ENCODE results near the gene NTM.
A peak's percentile ranks its signal among the peaks of the same experiment; 100 is the strongest.

NTM gene

GRCh38 chr11:132030896-132031295, 660.5 kb downstream of the NTM start:
- DNase-seq = peak in 1 of 58 donors; percentile 34

- DNase-seq = no peak
These were observed 662.1 kb downstream of the NTM start for GRCh38 chr11:132032555-132032954.

DNA sequence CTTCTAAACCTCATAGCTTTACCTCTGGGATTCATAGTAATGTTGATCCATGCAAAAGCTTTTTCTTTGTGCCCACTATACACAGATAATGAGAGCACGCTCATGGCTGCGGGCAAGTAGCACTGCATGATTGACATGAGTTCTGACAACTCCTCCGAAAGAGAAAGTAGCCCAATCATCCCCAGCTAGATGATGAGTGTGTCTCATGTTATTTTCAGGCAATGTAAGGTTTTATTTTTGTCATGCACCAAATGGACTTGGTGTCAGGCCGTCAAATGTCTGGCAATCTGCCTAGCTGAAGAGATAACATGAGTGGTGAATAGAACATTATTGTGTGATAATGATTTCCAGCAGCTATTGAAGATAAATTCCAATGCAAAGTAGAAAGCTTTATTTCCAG, 662.6 kb downstream of the NTM start:
- DNase-seq = no peak

- DNase-seq = no peak
These were observed 664.8 kb downstream of the NTM start for GRCh38 chr11:132035228-132035627.

GRCh38 chr11:132035766-132036165, 665.4 kb downstream of the NTM start:
- no peak for DNase-seq

GRCh38 chr11:132036220-132036619, 665.8 kb downstream of the NTM start:
- DNase-seq = no peak

GRCh38 chr11:132036746-132037466, 666.5 kb downstream of the NTM start:
- DNase-seq = no peak

- no peak for DNase-seq
These were observed 667.0 kb downstream of the NTM start for GRCh38 chr11:132037467-132037862.

DNA sequence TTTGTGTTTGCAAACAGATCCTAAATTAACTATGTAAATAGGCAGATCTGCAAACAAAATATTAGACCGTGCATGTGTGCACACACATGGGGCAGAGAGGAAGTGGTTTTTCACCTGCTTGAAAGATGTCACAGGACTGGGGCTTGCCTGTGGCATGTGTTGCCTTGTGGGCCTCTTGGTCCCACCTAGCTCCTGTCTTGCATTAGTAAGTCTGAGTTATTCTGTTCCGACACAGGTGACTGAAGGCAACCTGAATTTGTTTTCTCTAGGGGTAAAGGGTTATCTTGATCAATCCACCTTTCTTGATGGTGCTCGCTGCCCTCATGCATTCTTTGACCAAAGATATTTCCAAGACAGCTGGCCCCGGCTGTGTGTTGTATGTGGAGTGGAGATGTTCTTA, 667.5 kb downstream of the NTM start:
- no peak for DNase-seq

DNA sequence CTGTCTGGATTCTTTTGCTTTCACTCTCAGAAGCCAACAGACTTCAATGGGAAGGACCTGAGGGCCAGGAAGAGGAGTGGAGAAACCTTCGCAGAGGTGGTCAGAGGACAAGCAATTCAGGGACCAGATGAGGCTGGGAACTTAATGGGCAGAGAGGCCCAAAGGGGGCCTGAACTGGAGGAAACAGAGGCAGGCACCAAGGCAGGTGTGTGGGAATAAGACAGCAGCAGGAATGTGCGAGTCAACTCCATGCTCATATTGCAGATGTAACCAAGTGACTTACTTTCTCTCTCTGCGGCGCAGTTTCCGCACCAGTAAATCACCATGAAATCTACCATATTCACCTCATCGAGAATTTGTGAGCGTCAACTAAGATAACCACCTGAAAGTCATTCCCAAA, 669.1 kb downstream of the NTM start:
- no peak for DNase-seq

GRCh38 chr11:132042296-132042695, 671.9 kb downstream of the NTM start:
- DNase-seq = peak in 8 of 58 donors; percentile 20 to 66 (median 33)

DNA sequence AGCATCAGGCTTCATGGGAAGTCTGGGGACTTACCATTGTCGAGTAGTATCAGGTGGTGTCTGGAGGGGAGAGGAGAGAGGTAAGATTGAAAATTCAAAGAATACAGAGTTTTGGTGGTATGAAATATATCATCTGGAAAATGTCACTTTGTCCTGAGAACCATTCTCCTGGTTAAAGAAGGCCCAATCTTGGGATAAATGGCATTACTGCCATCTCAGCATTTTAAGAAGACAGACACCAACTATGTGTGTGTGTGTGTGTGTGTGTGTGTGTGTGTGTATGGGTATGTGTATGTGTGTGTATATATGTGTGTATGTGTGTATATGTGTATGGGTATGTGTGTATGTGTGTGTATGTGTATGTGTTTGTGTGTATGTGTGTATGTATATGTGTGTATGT, 673.3 kb downstream of the NTM start:
- DNase-seq = no peak

DNA sequence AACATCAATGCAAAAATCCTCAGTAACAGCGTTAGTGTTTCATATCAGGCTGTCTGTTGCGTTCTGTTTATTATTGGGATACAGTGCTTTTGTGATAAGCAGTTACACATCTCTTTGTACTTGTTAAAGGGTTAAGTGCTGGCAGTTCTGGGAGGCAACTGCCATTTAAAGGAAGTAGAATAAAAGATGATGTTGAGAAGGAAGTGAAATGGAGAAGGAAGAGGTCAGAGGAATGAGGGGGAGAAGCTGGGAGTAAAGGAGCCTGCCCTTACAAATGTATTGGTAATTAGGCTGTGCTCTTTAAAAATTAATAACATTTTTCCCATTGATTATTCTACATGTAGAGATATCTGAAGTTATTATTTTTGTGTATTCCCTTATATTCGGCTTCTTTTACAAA, 674.7 kb downstream of the NTM start:
- no peak for DNase-seq

DNA sequence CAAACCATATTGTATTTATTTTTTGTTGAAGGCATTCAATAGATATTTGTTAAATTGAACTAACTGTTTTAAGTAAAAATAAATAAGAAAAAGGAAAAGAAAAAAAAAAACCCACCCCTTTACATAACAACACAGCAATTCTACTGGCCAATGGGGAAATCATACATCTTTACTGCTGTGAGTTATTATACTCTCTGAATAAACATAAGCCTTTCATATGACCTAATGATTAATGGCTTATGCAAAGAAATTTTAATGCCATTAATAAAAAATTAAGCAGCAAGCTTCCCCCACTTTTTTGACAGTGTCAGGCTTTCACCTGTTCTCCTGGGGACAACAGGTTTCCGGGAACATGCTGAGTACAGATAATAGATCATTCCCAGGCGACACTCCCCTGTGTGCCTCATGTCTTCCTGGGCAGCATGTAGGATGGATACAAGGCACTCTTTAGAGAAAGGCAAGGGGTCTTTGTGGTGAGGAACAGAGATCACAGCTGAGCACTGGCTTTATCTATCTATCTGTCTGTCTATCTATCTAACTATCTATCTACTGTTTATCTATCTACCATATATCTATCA, 676.0 kb downstream of the NTM start:
- no peak for DNase-seq

DNA sequence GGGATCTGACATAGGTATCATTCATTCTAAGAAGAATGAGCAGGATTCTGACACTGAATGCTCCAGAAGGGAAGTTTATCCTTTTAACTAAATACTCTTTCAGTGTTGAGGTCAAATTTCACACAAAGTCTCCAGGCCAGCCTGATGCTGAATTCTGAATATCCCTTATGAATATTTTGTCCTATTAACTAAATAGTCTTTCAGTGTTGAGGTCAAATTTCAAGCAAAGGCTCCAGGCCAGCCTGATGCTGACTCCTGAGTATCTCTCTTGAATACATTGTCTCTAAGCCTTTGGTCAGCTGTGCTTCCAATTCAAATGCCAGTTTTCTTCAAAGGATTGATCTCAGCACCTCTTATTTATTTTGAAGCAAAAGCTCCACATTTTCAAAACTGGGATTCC, 676.8 kb downstream of the NTM start:
- DNase-seq = no peak

DNA sequence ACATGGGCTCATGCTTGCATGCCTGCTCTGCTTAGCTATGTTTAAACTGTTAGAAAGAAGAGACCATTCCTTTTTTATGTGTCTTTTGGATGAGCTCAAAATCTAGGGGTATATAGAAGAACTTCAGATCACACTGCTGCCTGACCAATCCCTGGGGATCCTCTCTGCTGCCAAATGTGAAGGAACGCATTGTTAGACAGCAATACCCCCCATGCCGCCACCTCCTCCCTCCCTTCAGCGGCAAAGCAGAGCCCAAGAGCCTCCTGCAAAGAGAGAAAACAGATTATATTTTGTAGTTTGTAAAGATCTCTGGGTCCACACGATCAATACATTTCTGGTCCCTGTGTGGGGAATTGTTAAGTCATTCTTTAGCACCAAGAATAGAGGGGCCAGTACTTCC, 677.6 kb downstream of the NTM start:
- DNase-seq = peak in 1 of 58 donors; percentile 19

DNA sequence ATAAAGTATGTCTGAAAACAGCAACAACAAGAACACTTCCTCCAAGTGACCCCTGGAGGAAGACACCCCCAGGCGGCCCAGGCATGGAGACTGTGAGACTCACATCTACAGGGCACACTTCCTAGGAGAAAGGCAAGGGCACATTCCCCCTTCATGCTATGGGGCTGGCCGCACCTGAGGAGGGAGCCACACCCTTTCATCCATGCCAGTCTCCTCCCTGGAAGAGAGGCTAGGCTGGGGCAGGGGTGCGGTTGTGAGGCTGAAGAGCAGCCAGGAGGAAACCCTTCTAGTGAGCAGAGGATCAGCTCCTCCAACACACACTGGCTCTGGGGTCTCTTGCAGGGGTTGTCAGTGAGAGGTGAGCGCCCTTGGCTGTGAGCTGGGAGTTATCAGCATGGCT, 678.8 kb downstream of the NTM start:
- no peak for DNase-seq

GRCh38 chr11:132050049-132050448, 679.6 kb downstream of the NTM start:
- DNase-seq = no peak

DNA sequence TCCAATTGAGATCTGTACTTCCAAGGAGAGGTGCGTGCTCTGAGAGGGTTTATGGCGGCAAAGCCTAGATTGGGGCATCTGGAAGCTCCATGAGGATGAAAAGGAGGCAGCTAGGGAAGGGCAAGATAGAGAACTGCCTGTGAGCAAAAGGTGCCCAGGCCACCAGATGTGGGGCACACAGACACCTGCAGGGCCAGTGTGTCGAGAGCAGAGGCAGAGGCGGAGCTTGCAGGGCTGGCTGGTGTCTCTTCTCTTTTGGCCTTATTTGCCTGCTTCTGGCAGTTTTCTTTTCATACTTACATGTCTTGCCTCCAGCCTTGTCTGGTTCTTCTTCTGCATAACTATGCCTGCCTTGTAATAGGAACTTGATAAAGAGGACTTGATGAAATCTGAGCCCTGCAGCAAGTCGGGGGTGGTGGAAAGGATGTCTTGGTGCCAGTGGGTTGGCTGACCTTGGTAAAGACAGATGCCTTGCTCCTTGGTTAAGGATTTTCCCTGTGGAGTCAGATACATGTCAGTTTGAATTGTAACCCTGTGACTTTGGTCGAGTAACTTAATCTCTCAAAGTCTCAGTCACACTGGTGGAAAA, 680.3 kb downstream of the NTM start:
- DNase-seq = no peak

GRCh38 chr11:132051704-132052103, 681.3 kb downstream of the NTM start:
- DNase-seq = no peak

GRCh38 chr11:132052342-132052741, 681.9 kb downstream of the NTM start:
- no peak for DNase-seq

DNA sequence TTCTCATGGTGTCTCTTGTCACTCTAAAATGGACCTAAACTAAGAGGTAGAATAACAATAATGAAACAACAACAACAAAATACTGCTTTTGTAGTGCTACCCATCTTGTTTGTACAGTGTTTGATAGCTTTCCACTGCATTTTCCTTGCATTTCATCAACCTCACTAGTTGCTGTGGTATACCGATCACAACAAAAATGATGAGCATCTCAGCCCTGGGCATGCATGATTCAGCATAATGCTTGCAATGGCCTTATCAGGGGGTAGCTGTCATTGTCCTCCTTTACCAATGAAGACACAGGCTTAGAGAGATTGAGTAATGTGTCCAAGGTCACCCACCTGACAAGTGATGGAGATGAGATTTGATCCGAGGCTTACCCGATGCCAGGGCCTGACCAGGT, 682.5 kb downstream of the NTM start:
- no peak for DNase-seq

DNA sequence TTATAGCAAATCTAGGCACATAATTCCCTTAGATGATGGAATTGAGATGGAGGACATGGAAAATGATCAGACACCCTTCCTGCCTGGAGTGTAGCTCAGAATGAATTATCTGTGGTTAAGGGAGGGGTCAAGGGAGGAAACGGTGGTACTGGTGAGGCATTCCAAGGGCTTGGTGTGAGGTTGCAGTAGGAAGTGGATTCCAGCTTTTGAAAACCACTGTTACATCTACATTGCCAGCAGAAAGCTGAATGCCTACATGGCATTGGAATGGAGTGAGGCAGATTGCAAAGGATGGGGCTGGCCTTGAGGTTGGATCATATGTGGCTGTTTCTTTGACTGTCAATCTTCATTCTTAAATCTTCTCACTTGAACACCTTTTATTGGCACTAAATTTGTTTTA, 684.4 kb downstream of the NTM start:
- no peak for DNase-seq
